Epithelial cell of prostate (primary cell): ENCODE data around the gene STXBP5.

ENCODE experiments used
- DNase-seq: peaks from one replicate; pipeline ENCODE4 v3.0.0-alpha.2; 2011; ENCODE audit warnings: low read depth, low spot score
- H3K27ac ChIP-seq: fragments of 450-650 bp; 2 replicates; pipeline ENCODE4 v1.5.1; 2017; ENCODE audit warnings: mild to moderate bottlenecking

STXBP5 gene

GRCh38 chr6:147207837-147208754 lies 3.9 kb downstream of the STXBP5 start:
- H3K27ac ChIP-seq = no peak overlapping the region
- no peak for DNase-seq

DNA sequence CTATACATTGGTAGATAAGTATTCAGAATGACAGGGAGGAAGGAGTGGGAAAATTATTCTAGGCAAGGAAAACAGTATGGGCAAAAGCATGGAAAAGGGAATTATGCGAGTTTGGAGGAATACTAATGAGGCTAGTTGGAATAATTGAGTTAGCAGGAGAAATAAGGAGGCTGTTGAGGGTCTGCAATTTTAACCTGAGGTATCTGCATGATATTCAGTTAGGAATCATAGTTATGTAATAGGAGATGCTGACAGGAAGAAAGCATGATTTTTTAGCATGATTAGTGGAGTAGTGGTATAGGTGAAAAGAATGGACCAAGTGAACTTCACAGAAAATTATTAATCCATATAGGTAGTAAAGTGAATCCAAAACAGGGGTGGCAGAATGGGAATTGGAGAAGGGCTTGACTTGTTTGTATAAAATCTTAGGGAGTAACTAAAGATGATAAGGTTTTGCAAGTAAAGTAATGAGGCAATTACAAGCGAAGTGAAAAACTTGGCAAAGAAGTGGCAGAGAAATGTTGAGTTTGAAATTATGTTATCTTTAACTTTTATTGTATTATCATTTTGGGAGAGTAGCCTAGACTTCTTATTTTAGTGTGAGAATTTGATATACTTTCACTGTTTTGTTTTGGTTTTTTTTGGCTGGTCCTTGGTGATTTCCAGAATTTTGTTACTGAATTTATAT lies 5.7 kb downstream of the STXBP5 start:
- DNase-seq = no peak
- H3K27ac ChIP-seq = no peak overlapping the region

DNA sequence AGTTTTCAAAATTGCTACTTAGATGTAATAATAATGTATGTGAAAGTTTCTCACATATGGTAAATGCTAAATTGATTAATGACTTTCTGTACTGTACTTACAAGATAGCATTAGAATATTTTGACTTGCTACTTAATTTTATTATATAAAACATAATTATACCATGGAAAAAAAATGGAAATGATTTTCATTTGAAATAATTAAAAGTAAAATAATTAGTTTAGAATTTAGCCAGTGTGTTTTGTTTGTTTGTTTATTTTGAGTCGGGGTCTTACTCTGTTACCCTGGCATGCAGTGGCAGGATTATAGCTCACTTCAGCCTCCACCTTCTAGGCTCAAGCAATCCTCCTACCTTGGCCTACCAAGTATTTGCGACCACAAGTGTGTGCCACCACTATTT lies 7.1 kb downstream of the STXBP5 start:
- no peak for DNase-seq
- H3K27ac ChIP-seq = no peak overlapping the region

DNA sequence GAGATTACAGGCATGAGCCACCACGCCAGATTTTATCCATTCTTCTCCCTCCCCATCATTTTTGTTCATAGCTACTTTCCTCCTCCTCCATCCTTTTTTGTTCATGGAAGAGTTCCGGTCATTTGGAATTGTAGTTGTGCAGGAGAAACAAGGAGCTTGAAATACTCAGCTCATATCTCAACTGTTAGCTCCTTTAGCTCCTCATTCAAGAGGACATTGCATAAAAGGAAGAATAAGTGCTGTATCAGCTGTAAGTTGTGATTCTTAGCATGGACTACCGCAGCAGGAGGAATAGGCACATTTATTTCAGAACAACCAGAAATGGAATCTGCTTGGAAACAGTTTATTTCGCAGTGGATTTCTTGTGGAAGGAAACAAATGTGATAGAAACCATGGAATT lies 7.6 kb downstream of the STXBP5 start:
- DNase-seq = no peak
- H3K27ac ChIP-seq = no peak overlapping the region

DNA sequence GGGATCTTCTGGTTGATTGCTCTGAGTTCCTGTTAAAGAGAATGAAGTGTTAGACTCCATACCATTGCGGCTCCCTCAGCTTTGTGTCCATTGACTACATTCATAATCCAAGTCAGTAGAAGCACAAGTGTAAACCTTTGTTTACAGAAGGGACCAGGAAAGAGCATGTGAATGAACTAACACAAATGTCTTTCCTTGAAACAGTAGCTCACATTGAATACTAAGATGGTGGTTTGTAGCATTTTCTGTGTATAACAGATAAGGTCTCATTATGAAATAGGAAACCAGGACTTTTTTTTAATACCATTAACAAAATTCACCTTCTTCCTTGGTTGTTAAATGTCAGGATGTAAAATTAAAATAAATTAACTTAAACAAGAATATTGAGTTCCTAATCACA lies 8.4 kb downstream of the STXBP5 start:
- no peak for DNase-seq
- no peak overlapping the region for H3K27ac ChIP-seq

DNA sequence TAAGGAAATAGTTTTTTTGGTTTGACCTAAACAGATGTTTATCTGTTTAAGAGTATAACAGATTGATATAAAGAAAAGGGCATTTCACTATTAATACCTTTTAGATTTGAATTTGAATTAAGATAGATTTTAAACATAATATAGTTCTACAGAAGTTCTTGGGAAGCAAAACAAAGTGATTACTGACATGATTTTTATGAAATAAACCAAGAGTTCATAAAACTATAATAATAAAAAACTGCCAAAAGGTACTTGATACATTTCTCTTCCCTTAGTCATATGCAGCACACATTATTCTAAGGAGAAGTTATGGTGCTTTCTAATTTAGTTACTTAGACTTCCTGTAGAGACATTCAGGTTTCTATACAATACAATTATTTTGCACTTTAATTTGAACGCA lies 9.6 kb downstream of the STXBP5 start:
- no peak for DNase-seq
- H3K27ac ChIP-seq = no peak overlapping the region

DNA sequence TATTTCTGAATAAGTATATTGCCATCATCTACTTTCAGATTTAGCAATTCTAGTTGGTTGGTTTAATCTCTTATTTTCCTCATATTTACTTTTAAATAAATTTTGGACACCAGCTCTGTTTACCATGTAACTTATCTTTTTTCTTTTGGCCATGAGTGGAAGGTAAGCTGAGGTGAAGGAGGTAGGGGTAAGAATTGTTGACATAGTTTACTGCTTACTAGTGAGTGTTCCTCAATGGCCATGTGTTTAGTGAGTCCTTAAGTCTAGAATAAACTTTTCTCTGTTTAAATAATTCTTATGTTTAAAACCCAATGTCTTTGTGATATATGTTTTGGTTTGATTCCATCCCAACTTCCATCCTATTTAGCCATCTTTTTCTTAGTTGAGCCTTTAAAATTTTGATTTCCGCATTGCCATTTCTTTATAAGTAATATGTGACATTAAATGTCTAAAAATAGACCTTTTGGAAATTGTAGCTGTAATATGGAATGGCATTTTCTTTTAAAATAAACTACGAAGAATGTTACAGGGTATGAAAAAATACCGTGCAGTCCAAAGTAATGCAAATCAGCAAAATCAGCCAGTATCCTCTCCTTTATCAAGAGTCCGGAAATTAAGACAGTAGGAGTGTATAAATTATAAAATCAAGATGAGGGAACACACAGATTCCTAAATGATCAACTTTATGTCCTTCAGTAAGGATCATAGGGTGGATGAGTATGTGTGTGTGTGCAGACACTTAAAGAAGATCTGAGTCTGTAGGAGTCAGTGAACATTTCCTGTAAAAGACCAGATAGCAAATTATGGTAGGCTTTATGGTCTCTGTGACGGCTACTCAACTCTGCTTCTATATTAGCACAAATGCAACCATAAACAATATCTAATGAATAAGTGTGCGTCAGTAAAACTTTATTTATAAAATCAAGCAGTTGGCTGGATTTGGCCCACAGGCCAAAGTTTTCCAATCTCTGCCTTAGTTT lies 10.3 kb downstream of the STXBP5 start:
- H3K27ac ChIP-seq = no peak overlapping the region
- DNase-seq = no peak

DNA sequence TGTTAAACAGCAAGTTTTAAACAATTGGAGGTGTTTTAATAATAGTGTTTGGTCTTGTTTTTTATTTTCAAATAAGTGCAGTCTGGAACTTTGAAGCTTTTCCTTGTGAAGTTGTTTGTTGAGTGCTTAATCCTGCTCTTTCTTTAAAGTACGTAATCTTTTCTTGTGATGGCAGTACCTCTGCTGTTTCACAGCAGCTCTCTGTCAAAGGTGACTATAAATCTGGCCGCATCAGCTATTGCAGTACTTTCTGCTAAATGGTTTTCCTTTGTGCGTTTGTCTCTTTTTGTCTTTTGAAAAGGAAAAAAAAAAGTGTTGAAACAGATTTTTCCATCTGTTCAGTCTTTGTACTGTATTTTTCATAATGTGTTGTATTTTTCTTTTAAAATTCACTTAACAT lies 12.7 kb downstream of the STXBP5 start:
- no peak for DNase-seq

GRCh38 chr6:147217840-147218404 lies 13.7 kb downstream of the STXBP5 start:
- DNase-seq = no peak
- H3K27ac ChIP-seq = no peak overlapping the region

More for the DNA sequence above, 12.7 kb downstream of the STXBP5 start:
- no peak overlapping the region for H3K27ac ChIP-seq

GRCh38 chr6:147218797-147219196 lies 14.6 kb downstream of the STXBP5 start:
- no peak for DNase-seq
- no peak overlapping the region for H3K27ac ChIP-seq

GRCh38 chr6:147219463-147219862 lies 15.2 kb downstream of the STXBP5 start:
- DNase-seq = no peak
- no peak overlapping the region for H3K27ac ChIP-seq

- H3K27ac ChIP-seq = no peak overlapping the region
- DNase-seq = no peak
Measured at GRCh38 chr6:147220345-147220744, 16.1 kb downstream of the STXBP5 start.

GRCh38 chr6:147221739-147222138 lies 17.5 kb downstream of the STXBP5 start:
- DNase-seq = no peak
- H3K27ac ChIP-seq = no peak overlapping the region

DNA sequence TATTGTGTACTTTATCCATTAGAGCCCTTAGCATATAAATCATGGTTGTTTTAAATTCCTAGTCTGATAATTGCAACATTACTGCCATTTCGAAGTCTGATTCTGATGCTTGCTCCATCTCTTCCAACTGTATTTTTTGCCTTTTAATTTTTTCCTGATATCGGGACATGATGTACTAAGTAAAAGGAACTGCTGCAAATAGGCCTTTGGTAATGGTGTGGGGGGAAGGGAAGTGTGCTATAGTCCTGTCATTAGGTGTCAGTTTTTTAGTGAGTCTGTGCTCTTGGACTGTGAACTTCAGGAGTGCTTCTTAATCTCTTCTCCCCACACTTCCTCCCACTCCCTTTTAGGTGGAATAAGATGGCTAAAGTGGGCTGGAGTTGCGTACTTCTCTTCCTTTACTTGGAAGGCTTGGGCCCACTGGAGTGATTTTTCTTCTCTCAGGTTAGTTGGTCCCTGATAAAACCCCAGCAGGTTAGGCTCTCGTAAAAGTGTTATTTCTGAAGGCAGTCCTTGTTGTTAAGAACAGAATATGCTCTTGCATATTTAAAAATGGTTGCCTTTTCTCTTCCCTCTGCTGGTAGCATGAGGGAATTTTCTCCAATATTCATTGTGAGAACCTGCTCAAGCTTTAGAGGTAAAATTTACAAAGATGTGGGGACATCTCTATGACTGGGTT lies 18.1 kb downstream of the STXBP5 start:
- no peak overlapping the region for H3K27ac ChIP-seq
- DNase-seq = no peak

GRCh38 chr6:147223736-147224135 lies 19.5 kb downstream of the STXBP5 start:
- no peak overlapping the region for H3K27ac ChIP-seq
- DNase-seq = no peak

DNA sequence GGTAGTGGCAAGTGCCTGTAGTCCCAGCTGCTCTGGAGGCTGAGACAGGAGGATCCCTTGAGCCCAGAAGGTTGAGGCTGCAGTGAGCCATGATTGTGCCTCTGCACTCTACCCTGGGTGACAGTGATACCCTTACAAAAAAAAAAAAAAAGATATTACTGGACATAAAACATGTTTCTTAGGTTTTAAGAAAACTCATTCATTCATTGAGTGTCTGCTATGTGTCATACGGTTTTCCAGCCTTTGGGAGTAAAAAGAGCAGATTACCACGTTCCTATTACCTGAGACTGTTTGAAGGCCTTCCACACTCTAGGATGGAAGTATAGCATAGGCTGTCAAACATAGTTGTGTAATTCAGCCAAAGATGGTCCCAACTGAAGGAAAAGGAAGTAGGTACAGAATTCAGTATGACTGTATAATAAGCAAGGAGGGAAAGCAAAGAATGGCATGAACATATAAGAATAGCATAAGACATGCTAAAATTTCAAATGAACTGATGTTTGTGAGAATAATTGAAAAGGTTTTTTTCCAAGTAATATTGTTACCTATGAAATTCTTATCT lies 22.0 kb downstream of the STXBP5 start:
- no peak for DNase-seq
- H3K27ac ChIP-seq = no peak overlapping the region

GRCh38 chr6:147226877-147227276 lies 22.7 kb downstream of the STXBP5 start:
- H3K27ac ChIP-seq = no peak overlapping the region
- DNase-seq = no peak

GRCh38 chr6:147227770-147228320 lies 23.6 kb downstream of the STXBP5 start:
- DNase-seq = no peak
- H3K27ac ChIP-seq = no peak overlapping the region

- no peak for DNase-seq
- no peak overlapping the region for H3K27ac ChIP-seq
Measured at GRCh38 chr6:147231589-147231988, 27.4 kb downstream of the STXBP5 start.
